A549 (cell line): ENCODE data around the gene DHRS4. TPM values are rescaled to one million over a fixed set of nuclear protein-coding genes. Genes with fewer than 3 reads are reported as not detected.
A peak's percentile ranks its signal among the peaks of the same experiment; 100 is the strongest.

Source experiments
- ATAC-seq, 2 experiments: fragments of 200-7000 bp in 1 of 2; fragments of >200 bp in 1 of 2; cut with Nextera tagmentation in 1 of 2; cut with Tn5 transposase in 1 of 2; 3 replicates each; pipeline versions ENCODE4 v1.8.0 to v1.9.1; 2018 to 2020; ENCODE audit warnings: mild to moderate bottlenecking in 1 of 2, moderate library complexity in 1 of 2
- CTCF ChIA-PET: fragments of 300-600 bp; sonication (Branson Sonifier 250); formaldehyde crosslinking; extraction: SDS; loops from one replicate; lab custom pipeline; 2021; ENCODE audit warnings: antibody characterized with exemption, inconsistent platforms; lab: Yijun Ruan, JAX
- POLR2A ChIA-PET: fragments of 350-600 bp; formaldehyde crosslinking; extraction: SDS; loops from one replicate; lab custom pipeline; 2021; ENCODE audit warnings: antibody characterized with exemption, inconsistent platforms; lab: Yijun Ruan, JAX
- DNase-seq, 2 experiments: peaks; one replicate each; pipeline versions ENCODE4 v3.0.0 to v3.0.0-alpha.2; 2011 to 2016; ENCODE audit warnings: low read depth in 1 of 2, low spot score in 1 of 2
- FAIRE-seq: peaks from 2 replicates; lab custom pipeline; 2011; peaks lifted over from hg19 to GRCh38; lab: Jason Lieb, UNC
- H3K27ac ChIP-seq, 2 experiments: fragments of >200 bp; sonication (Bioruptor Twin); formaldehyde crosslinking; 3 replicates each; pipeline ENCODE4 v1.5.1; 2016 to 2017
- H3K4me1 ChIP-seq: fragments of >200 bp; sonication (Bioruptor Twin); formaldehyde crosslinking; 3 replicates; pipeline ENCODE4 v1.6.1; 2016
- H3K4me2 ChIP-seq: fragments of >200 bp; sonication (Bioruptor Twin); formaldehyde crosslinking; 3 replicates; pipeline ENCODE4 v1.6.1; 2016
- H3K4me3 ChIP-seq: fragments of >200 bp; sonication (Bioruptor Twin); formaldehyde crosslinking; 3 replicates; pipeline ENCODE4 v1.5.1; 2016
- H3K9me3 ChIP-seq: fragments of >200 bp; sonication (Bioruptor Twin); formaldehyde crosslinking; 3 replicates; pipeline ENCODE4 v1.6.1; 2016
- CEBPB ChIP-seq, 2 experiments: fragments of >200 bp in 1 of 2; sonication (Bioruptor Twin) in 1 of 2; formaldehyde crosslinking in 1 of 2; IDR thresholded peaks; 2 replicates each; pipeline ENCODE4 v1.6.1; 2012 to 2016
- CTCF ChIP-seq: fragments of >200 bp; sonication (Bioruptor Twin); formaldehyde crosslinking; IDR thresholded peaks from 3 replicates; pipeline ENCODE4 v1.5.1; 2016
- EHF ChIP-seq: fragments of 250-450 bp; sonication (Bioruptor Pico); IDR thresholded peaks from 2 replicates; pipeline ENCODE4 v1.5.0; 2020; ENCODE audit warnings: mild to moderate bottlenecking
- ELK1 ChIP-seq: fragments of 150-350 bp; IDR thresholded peaks from 2 replicates; pipeline ENCODE4 v1.6.1; 2014; ENCODE audit warnings: low read depth, mild to moderate bottlenecking, low read length
- ESRRA ChIP-seq: fragments of 150-350 bp; IDR thresholded peaks from 2 replicates; pipeline ENCODE4 v1.6.1; 2014; ENCODE audit warnings: mild to moderate bottlenecking, low read length, borderline replicate concordance
- FOSL2 ChIP-seq, 2 experiments: fragments of 450-650 bp in 1 of 2; fragments of >200 bp in 1 of 2; sonication (Bioruptor Twin) in 1 of 2; formaldehyde crosslinking; IDR thresholded peaks; 2 replicates each; pipeline versions ENCODE4 v1.5.0 to v1.6.1; 2016 to 2020; ENCODE audit warnings: mild to moderate bottlenecking in 1 of 2, moderate library complexity in 1 of 2
- GATA3 ChIP-seq: IDR thresholded peaks from 2 replicates; pipeline ENCODE4 v1.6.1; 2012; ENCODE audit warnings: borderline replicate concordance
- HEYL ChIP-seq: fragments of 250-450 bp; sonication (Bioruptor Pico); IDR thresholded peaks from 2 replicates; pipeline ENCODE4 v1.8.0; 2021; ENCODE audit warnings: mild to moderate bottlenecking, moderate library complexity
- HOXB13 ChIP-seq: fragments of 250-450 bp; sonication (Bioruptor Pico); IDR thresholded peaks from 2 replicates; pipeline ENCODE4 v1.5.0; 2020; ENCODE audit warnings: low read depth, mild to moderate bottlenecking, moderate library complexity
- HOXB5 ChIP-seq: fragments of 250-450 bp; sonication (Bioruptor Pico); IDR thresholded peaks from 2 replicates; pipeline ENCODE4 v1.5.0; 2020; ENCODE audit warnings: mild to moderate bottlenecking, moderate library complexity
- JUN ChIP-seq, 2 experiments: fragments of >200 bp; sonication (Bioruptor Twin); formaldehyde crosslinking; IDR thresholded peaks; 2 replicates in 1 of 2; 3 replicates in 1 of 2; pipeline ENCODE4 v1.6.1; 2016 to 2017
- MYC ChIP-seq: IDR thresholded peaks from 2 replicates; pipeline ENCODE4 v1.6.1; 2012; ENCODE audit warnings: mild to moderate bottlenecking, inconsistent platforms, low read length, improper control_type of control experiment, borderline replicate concordance
- NPAS2 ChIP-seq: fragments of 250-450 bp; sonication (Bioruptor Pico); IDR thresholded peaks from 2 replicates; pipeline ENCODE4 v1.8.0; 2022; ENCODE audit warnings: mild to moderate bottlenecking, moderate library complexity, borderline replicate concordance
- POLR2A ChIP-seq: IDR thresholded peaks from 2 replicates; pipeline ENCODE4 v1.6.1; 2012; ENCODE audit warnings: mild to moderate bottlenecking, low read length
- RAD21 ChIP-seq, 2 experiments: fragments of >200 bp in 1 of 2; sonication (Bioruptor Twin) in 1 of 2; formaldehyde crosslinking in 1 of 2; IDR thresholded peaks in 1 of 2; conservative IDR thresholded peaks in 1 of 2; 2 replicates in 1 of 2; 3 replicates in 1 of 2; pipeline ENCODE4 v1.6.1; 2012 to 2018; ENCODE audit warnings: inconsistent platforms in 1 of 2
- SMC3 ChIP-seq: fragments of >200 bp; sonication (Bioruptor Twin); formaldehyde crosslinking; IDR thresholded peaks from 3 replicates; pipeline ENCODE4 v1.6.1; 2018; ENCODE audit warnings: inconsistent platforms
- TFCP2L1 ChIP-seq: fragments of 250-450 bp; sonication (Bioruptor Pico); IDR thresholded peaks from 2 replicates; pipeline ENCODE4 v1.5.0; 2021; ENCODE audit warnings: mild to moderate bottlenecking
- ZC3H11A ChIP-seq: fragments of 450-650 bp; IDR thresholded peaks from 2 replicates; pipeline ENCODE4 v1.6.1; 2014; ENCODE audit warnings: antibody characterized with exemption, mild to moderate bottlenecking
- ZNF302 ChIP-seq: fragments of 250-450 bp; sonication (Bioruptor Pico); IDR thresholded peaks from 2 replicates; pipeline ENCODE4 v1.9.0; 2021; ENCODE audit warnings: inconsistent platforms, mild to moderate bottlenecking, moderate library complexity
- ZSCAN20 ChIP-seq: fragments of 250-450 bp; sonication (Bioruptor Pico); IDR thresholded peaks from 2 replicates; pipeline ENCODE4 v1.8.0; 2022; ENCODE audit warnings: mild to moderate bottlenecking, moderate library complexity
- WGBS: methylation state at CpG from one replicate; pipeline ENCODE4 v1.1.6; 2017; ENCODE audit errors: missing lambda C conversion rate; 5-methylcytosine and 5-hydroxymethylcytosine counted together
- polyA plus RNA-seq, 4 experiments: library from polyadenylated mRNA; depleted of rRNA in 3 of 4; stranded (reverse); fragments of >200 nt; fragmentation: RNase III in 1 of 4; extraction: RNeasy Plus Mini Kit Qiagen cat#74134 plus additional on column Dnase treatment in 1 of 4; gene quantifications; 2 replicates in 3 of 4; 3 replicates in 1 of 4; pipeline ENCODE4 v1.2.3, GENCODE V29; 2011 to 2017
- TF ChIP-seq, protein P1 (sequence below): fragments of 450-650 bp; IDR thresholded peaks from 2 replicates; pipeline ENCODE4 v1.6.1; 2014; ENCODE audit warnings: antibody characterized with exemption
- TF ChIP-seq, protein P2 (sequence below): IDR thresholded peaks from 2 replicates; pipeline ENCODE4 v1.6.1; 2012; ENCODE audit warnings: low read depth, borderline replicate concordance

The DHRS4 gene
- polyA plus RNA-seq, 2 of the 4 experiments (the other 2 are of a cell fraction), result 28.5 to 64.8 TPM

DNA sequence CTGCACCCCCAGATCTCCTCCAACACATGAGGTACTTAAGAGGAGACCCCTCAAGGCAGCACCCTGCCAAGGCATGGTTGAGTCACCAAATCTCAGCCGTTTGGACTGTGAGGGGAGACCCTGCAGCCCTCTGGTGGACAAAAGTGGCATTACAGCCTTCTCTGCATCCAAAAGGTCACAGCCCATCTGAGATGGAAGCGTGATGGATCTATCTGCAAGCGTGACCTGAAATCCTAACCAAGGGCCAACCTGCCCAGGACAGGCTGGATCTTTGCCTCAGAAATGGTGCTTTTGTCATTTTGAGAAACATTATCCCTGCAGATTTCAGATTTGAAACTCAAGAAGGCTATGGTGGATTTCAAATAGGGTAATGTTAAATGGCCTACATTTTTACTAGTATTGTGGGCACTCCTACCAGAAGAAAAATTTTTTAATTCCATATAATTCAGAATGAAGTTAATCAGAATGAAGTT lies 23.7 kb upstream of the DHRS4 start:
- POLR2A ChIA-PET, result no interaction called here
- Histone ChIP-seq H3K4me3 (no peak overlapping the region), H3K27ac (no peak overlapping the region), H3K4me1 (no peaks in the 10 kb centered on the region), H3K4me2 (no peak overlapping the region), H3K9me3 (no peaks in the 10 kb centered on the region)
- FAIRE-seq (no peak), DNase-seq (peak; percentile 68 to 73), ATAC-seq (peak; percentile 87 to 99)
- CTCF ChIA-PET, result interaction anchor here (0.6 to 3.3 kb wide), 23 partner anchors 12 to 357 kb away, joined by 3 to 22 read pairs (median 4); partner anchors contain the start of gene DHRS4
- TF ChIP-seq TFCP2L1 (no peak), SMC3 (peak; percentile 85), CEBPB (IDR thresholded peaks at IDR 0.05) (no peak), FOSL2 (IDR thresholded peaks at IDR 0.05) (no peak), FOSL2 (CRISPR knock-in tag; IDR thresholded peaks at IDR 0.05) (peak; percentile 29; the same call in 1 of the 2 replicates), RAD21 (conservative IDR thresholded peaks at IDR 0.05 in 1 of 2, IDR thresholded peaks at IDR 0.05 in 1 of 2) (peak; percentile 63 to 72), NPAS2 (no peak), CTCF (peak; percentile 66)
- 3% methylated on average over 3 of the region's 3 CpGs for WGBS

- Histone ChIP-seq H3K4me3 (no peak overlapping the region), H3K4me1 (no peaks in the 10 kb centered on the region), H3K4me2 (no peak overlapping the region), H3K9me3 (no peaks in the 10 kb centered on the region), H3K27ac (no peak overlapping the region)
- TF ChIP-seq EHF (no peak), MYC (no peak), FOSL2 (IDR thresholded peaks at IDR 0.05) (no peak), FOSL2 (CRISPR knock-in tag; IDR thresholded peaks at IDR 0.05) (no peak), HOXB5 (CRISPR knock-in tag) (no peak), ZNF302 (no peak), JUN (IDR thresholded peaks at IDR 0.05) (no peak), ZSCAN20 (no peak), ESRRA (no peak), HEYL (no peak), GATA3 (no peak), HOXB13 (CRISPR knock-in tag) (no peak), ZC3H11A (no peak), ELK1 (no peak), POLR2A (no peak), TFCP2L1 (no peak)
- TF ChIP-seq, protein P1, sequence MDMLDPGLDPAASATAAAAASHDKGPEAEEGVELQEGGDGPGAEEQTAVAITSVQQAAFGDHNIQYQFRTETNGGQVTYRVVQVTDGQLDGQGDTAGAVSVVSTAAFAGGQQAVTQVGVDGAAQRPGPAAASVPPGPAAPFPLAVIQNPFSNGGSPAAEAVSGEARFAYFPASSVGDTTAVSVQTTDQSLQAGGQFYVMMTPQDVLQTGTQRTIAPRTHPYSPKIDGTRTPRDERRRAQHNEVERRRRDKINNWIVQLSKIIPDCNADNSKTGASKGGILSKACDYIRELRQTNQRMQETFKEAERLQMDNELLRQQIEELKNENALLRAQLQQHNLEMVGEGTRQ, result no peak
- TF ChIP-seq, protein P2, sequence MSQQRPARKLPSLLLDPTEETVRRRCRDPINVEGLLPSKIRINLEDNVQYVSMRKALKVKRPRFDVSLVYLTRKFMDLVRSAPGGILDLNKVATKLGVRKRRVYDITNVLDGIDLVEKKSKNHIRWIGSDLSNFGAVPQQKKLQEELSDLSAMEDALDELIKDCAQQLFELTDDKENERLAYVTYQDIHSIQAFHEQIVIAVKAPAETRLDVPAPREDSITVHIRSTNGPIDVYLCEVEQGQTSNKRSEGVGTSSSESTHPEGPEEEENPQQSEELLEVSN, result no peak
- ATAC-seq (no peak), DNase-seq (no peak), FAIRE-seq (no peak)
- POLR2A ChIA-PET, result no interaction called here
- CTCF ChIA-PET, result interaction anchor here (0.6 to 3.3 kb wide), 20 partner anchors 12 to 342 kb away, joined by 3 to 22 read pairs (median 4); partner anchors contain the start of gene DHRS4
- 33% methylated on average over 4 of the region's 4 CpGs for WGBS
These were observed 22.8 kb upstream of the DHRS4 start for GRCh38 chr14:23930742-23931141.
